T-helper 2 cell treated with Interferon-gamma antibody and Interleukin-4, amounts not matched to agents 100 ng/mL and 5 ng/mL, for 36 hours (primary cell): ENCODE measurements around the gene ABLIM2. TPM values are rescaled to one million over a fixed set of nuclear protein-coding genes. Genes with fewer than 3 reads are reported as not detected.
"Not testable (repeated sequence)": the region's sequence is repeated elsewhere in the genome, so short reads cannot be mapped to it uniquely, and the experiment has no call there.

Experiments used
- intact Hi-C: fragments of 100-400 bp; cut with micrococcal nuclease; formaldehyde crosslinking; loops from one replicate; pipeline ENCODE4 v1.15.1; 2023
- total RNA-seq: library from RNA; stranded (reverse); gene quantifications from 2 replicates; pipeline ENCODE4 v1.2.3, GENCODE V29; 2022

ABLIM2 gene
- total RNA-seq, 1 donor from 2014 or later, result 0.43 TPM

- intact Hi-C loops, result no loop called here
Measured at GRCh38 chr4:8142556-8142955, 16.1 kb downstream of the ABLIM2 start.

- intact Hi-C loops, result no loop called here
Measured at GRCh38 chr4:8141935-8142334, 16.7 kb downstream of the ABLIM2 start.

- intact Hi-C loops, result no loop called here
Measured at GRCh38 chr4:8140915-8141314, 17.7 kb downstream of the ABLIM2 start.

- intact Hi-C loops, result not testable (repeated sequence)
Measured at GRCh38 chr4:8139726-8140125, 18.9 kb downstream of the ABLIM2 start.

- intact Hi-C loops, result no loop called here
Measured at GRCh38 chr4:8136972-8137710, 21.5 kb downstream of the ABLIM2 start.

GRCh38 chr4:8136529-8136928 lies 22.1 kb downstream of the ABLIM2 start:
- intact Hi-C loops, result no loop called here

- intact Hi-C loops, result no loop called here
Measured at GRCh38 chr4:8135666-8136065, 22.9 kb downstream of the ABLIM2 start.

- intact Hi-C loops, result no loop called here
Measured at GRCh38 chr4:8133897-8134563, 24.6 kb downstream of the ABLIM2 start.

- intact Hi-C loops, result no loop called here
Measured at GRCh38 chr4:8132947-8133705, 25.5 kb downstream of the ABLIM2 start.

GRCh38 chr4:8132400-8132799 lies 26.2 kb downstream of the ABLIM2 start:
- intact Hi-C loops, result no loop called here

GRCh38 chr4:8131826-8132225 lies 26.8 kb downstream of the ABLIM2 start:
- intact Hi-C loops, result no loop called here

GRCh38 chr4:8131210-8131609 lies 27.4 kb downstream of the ABLIM2 start:
- intact Hi-C loops, result no loop called here

- intact Hi-C loops, result no loop called here
Measured at GRCh38 chr4:8130346-8131066, 28.1 kb downstream of the ABLIM2 start.

GRCh38 chr4:8129785-8130184 lies 28.8 kb downstream of the ABLIM2 start:
- intact Hi-C loops, result no loop called here

- intact Hi-C loops, result no loop called here
Measured at GRCh38 chr4:8129136-8129535, 29.5 kb downstream of the ABLIM2 start.

- intact Hi-C loops, result no loop called here
Measured at GRCh38 chr4:8128100-8128856, 30.3 kb downstream of the ABLIM2 start.

- intact Hi-C loops, result no loop called here
Measured at GRCh38 chr4:8127051-8127826, 31.4 kb downstream of the ABLIM2 start.

GRCh38 chr4:8126523-8126922 lies 32.1 kb downstream of the ABLIM2 start:
- intact Hi-C loops, result no loop called here

- intact Hi-C loops, result no loop called here
Measured at GRCh38 chr4:8125526-8126056, 33.0 kb downstream of the ABLIM2 start.

- intact Hi-C loops, result no loop called here
Measured at GRCh38 chr4:8123870-8124269, 34.7 kb downstream of the ABLIM2 start.
